ENCODE data around the gene C1orf50.

GRCh38 chr1:42757892-42758275 is 9.2 kb upstream of the C1orf50 start:
- no peak for TF ChIP-seq CTCF (conservative IDR thresholded peaks at IDR 0.05; ENCODE audit: low read depth, low read length)
- no peak for TF ChIP-seq RAD21 (IDR thresholded peaks at IDR 0.05; ENCODE audit: low read length)
- no peak for TF ChIP-seq USF2 (IDR thresholded peaks at IDR 0.05; ENCODE audit: low read depth, low read length)
- TF ChIP-seq POLR2A (IDR thresholded peaks at IDR 0.05; ENCODE audit: low read depth, low read length), result no peak
- no peak for TF ChIP-seq CHD1 (IDR thresholded peaks at IDR 0.05; ENCODE audit: low read depth, low read length)
- TF ChIP-seq NFE2L2 (IDR thresholded peaks at IDR 0.05; ENCODE audit: low read depth, low read length), result no peak
- TF ChIP-seq BHLHE40 (IDR thresholded peaks at IDR 0.05; ENCODE audit: low read depth, low read length), result no peak
- no peak for TF ChIP-seq FOS (IDR thresholded peaks at IDR 0.05; ENCODE audit: low read depth, low read length)
